IMR-90 (cell line): Measurements from ENCODE around the gene SLC8A1.

Experiments used
- CEBPB ChIP-seq: IDR thresholded peaks from 2 replicates; pipeline ENCODE4 v1.6.1; 2012; ENCODE audit warnings: low read depth, low read length, improper control_type of control experiment
- CTCF ChIP-seq: conservative IDR thresholded peaks from 2 replicates; pipeline ENCODE4 v1.5.1; 2012; ENCODE audit warnings: mild to moderate bottlenecking, low read depth, low read length, improper control_type of control experiment
- FOS ChIP-seq: fragments of 150-350 bp; IDR thresholded peaks from 2 replicates; pipeline ENCODE4 v1.6.1; 2016; ENCODE audit warnings: low read depth, low read length
- MXI1 ChIP-seq: IDR thresholded peaks from 2 replicates; pipeline ENCODE4 v1.6.1; 2012; ENCODE audit warnings: low read depth, mild to moderate bottlenecking, low read length, moderate library complexity, borderline replicate concordance
- POLR2A ChIP-seq: IDR thresholded peaks from 2 replicates; pipeline ENCODE4 v1.6.1; 2012; ENCODE audit warnings: mild to moderate bottlenecking, low read depth, low read length
- RAD21 ChIP-seq: IDR thresholded peaks from 2 replicates; pipeline ENCODE4 v1.6.1; 2012; ENCODE audit warnings: low read length, improper control_type of control experiment
- SMC3 ChIP-seq: fragments of 150-350 bp; IDR thresholded peaks from 2 replicates; pipeline ENCODE4 v1.6.1; 2016; ENCODE audit warnings: low read depth, mild to moderate bottlenecking, antibody characterized with exemption, low read length, moderate library complexity
- USF2 ChIP-seq: fragments of 150-350 bp; IDR thresholded peaks from 2 replicates; pipeline ENCODE4 v1.6.1; 2017; ENCODE audit warnings: mild to moderate bottlenecking, antibody characterized with exemption, low read length, low read depth

- TF ChIP-seq MXI1, result no peak
- no peak for TF ChIP-seq SMC3
- no peak for TF ChIP-seq CEBPB
- no peak for TF ChIP-seq POLR2A
- TF ChIP-seq USF2, result no peak
- no peak for TF ChIP-seq RAD21
- TF ChIP-seq CTCF, result no peak
- no peak for TF ChIP-seq FOS
These were observed 24.5 kb upstream of the SLC8A1 start for GRCh38 chr2:40476436-40476835.
